ENCODE measurements around the gene SAP25.

SAP25 gene

DNA sequence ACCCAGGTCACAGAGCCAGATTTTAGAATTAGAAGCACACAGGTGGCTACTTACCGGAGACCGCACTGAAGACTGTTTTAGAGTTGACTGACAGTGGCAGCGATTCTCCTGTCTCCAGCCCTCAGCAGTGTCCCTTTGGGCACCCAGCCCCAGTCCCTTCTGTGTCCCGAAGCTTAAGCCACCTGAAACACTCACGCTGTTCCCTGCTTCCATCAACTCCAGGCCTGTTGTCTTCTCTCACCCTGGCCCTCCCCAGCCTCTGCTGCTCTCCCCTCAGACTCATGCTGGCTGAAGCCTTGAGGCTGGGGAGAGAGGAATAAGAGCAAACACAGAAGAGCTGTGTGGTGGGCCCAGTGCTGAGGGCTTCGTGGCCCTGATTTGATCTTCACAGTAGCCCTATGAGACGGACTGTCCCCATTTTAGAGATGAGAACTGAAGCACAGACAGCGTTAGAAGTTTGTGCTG is 10.6 kb downstream of the SAP25 start:
- TF ChIP-seq ZFX (IDR thresholded peaks at IDR 0.05; ENCODE audit: borderline replicate concordance) (no peak), CTCF (IDR thresholded peaks at IDR 0.05) (no peak)

GRCh38 chr7:100562195-100563099 is 11.3 kb downstream of the SAP25 start:
- TF ChIP-seq ZFX (IDR thresholded peaks at IDR 0.05; ENCODE audit: borderline replicate concordance) (no peak), CTCF (IDR thresholded peaks at IDR 0.05) (no peak)
- H3K27ac ChIP-seq = no peak overlapping the region

More for the DNA sequence above, 10.6 kb downstream of the SAP25 start:
- no peak overlapping the region for H3K27ac ChIP-seq

- TF ChIP-seq ZFX (IDR thresholded peaks at IDR 0.05; ENCODE audit: borderline replicate concordance) = no peak
- TF ChIP-seq CTCF (IDR thresholded peaks at IDR 0.05) = no peak
- no peak overlapping the region for H3K27ac ChIP-seq
Observed at GRCh38 chr7:100561491-100562194, 12.1 kb downstream of the SAP25 start.

GRCh38 chr7:100559127-100559526 is 14.6 kb downstream of the SAP25 start:
- H3K27ac ChIP-seq = 0 out of 2 replicates have a peak overlapping the region, but pooled peaks have one; percentile 3
- TF ChIP-seq CTCF (IDR thresholded peaks at IDR 0.05) (no peak), ZFX (IDR thresholded peaks at IDR 0.05; ENCODE audit: borderline replicate concordance) (no peak)

DNA sequence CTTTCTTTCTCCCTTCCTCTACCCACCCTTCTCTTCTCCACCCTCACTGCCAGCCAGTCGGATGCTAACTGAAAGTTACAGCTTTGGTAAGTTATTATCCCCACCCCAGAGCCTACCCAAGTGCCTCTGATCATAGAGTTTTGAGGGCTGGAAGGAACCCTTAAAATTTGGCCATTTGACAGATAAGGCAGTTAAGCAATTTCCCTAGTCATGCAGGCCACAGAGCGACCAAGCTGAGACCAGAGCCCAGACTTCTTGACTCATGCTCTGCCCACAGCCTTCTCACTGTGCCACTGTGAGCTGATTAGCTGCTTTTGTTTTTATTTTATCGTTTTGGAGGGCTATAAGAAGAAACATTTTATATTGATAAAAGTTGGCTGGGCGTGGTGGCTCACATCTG is 17.2 kb downstream of the SAP25 start:
- H3K27ac ChIP-seq = no peak overlapping the region
- TF ChIP-seq CTCF (IDR thresholded peaks at IDR 0.05) (no peak), ZFX (IDR thresholded peaks at IDR 0.05; ENCODE audit: borderline replicate concordance) (no peak)

- TF ChIP-seq ZFX (IDR thresholded peaks at IDR 0.05; ENCODE audit: borderline replicate concordance) (no peak), CTCF (IDR thresholded peaks at IDR 0.05) (no peak)
- no peak overlapping the region for H3K27ac ChIP-seq
Observed at GRCh38 chr7:100555701-100556100, 18.0 kb downstream of the SAP25 start.

- no peak for TF ChIP-seq ZFX (IDR thresholded peaks at IDR 0.05; ENCODE audit: borderline replicate concordance)
- TF ChIP-seq CTCF (IDR thresholded peaks at IDR 0.05) = no peak
- no peak overlapping the region for H3K27ac ChIP-seq
Observed at GRCh38 chr7:100553032-100553431, 20.7 kb downstream of the SAP25 start.
